WTC11 (cell line): ENCODE measurements around the gene TNFRSF13B. TPM values are rescaled to one million over a fixed set of nuclear protein-coding genes. Genes with fewer than 3 reads are reported as not detected.
A peak's percentile ranks its signal among the peaks of the same experiment; 100 is the strongest.

Experiments used
- ATAC-seq: fragments of 200-7000 bp; cut with Tn5 transposase; 2 replicates; pipeline ENCODE4 v1.10.0; 2021; ENCODE audit warnings: mild to moderate bottlenecking, moderate library complexity
- CTCF ChIA-PET: fragments of 300-600 bp; sonication (Branson Sonifier 250); formaldehyde crosslinking; loops from one replicate; lab custom pipeline; 2021; ENCODE audit warnings: antibody characterized with exemption; lab: Charles Lee
- POLR2A ChIA-PET: fragments of 350-600 bp; sonication (Branson Sonifier 250); formaldehyde crosslinking; loops from one replicate; lab custom pipeline; 2021; ENCODE audit warnings: antibody characterized with exemption; lab: Charles Lee
- DNase-seq: peaks from one replicate; pipeline ENCODE4 v3.0.0; 2021; ENCODE audit warnings: low spot score
- H3K27ac Mint-ChIP-seq: 2 replicates; pipeline ENCODE4 v1.8.0; 2021; ENCODE audit warnings: mixed read lengths
- H3K27me3 Mint-ChIP-seq: 2 replicates; pipeline ENCODE4 v1.8.0; 2021; ENCODE audit warnings: low read depth, mild to moderate bottlenecking, moderate library complexity, mixed read lengths
- H3K36me3 Mint-ChIP-seq: 2 replicates; pipeline ENCODE4 v1.8.0; 2021; ENCODE audit warnings: mixed read lengths
- H3K4me1 Mint-ChIP-seq: 2 replicates; pipeline ENCODE4 v1.8.0; 2022; ENCODE audit warnings: mixed read lengths
- H3K4me3 Mint-ChIP-seq: 2 replicates; pipeline ENCODE4 v1.8.0; 2021; ENCODE audit warnings: mild to moderate bottlenecking, moderate library complexity, mixed read lengths
- H3K9me3 Mint-ChIP-seq: 2 replicates; pipeline ENCODE4 v1.8.0; 2021; ENCODE audit warnings: mixed read lengths
- ATF3 ChIP-seq: sonication (generic); formaldehyde crosslinking; conservative IDR thresholded peaks from 2 replicates; pipeline ENCODE4 v1.8.1; 2022; ENCODE audit warnings: mild to moderate bottlenecking, missing genetic modification reagents
- ATF6 ChIP-seq: sonication (generic); formaldehyde crosslinking; IDR thresholded peaks from 2 replicates; pipeline ENCODE4 v1.8.1; 2023; ENCODE audit warnings: mild to moderate bottlenecking, missing genetic modification reagents
- CTCF ChIP-seq: fragments of 200-600 bp; IDR thresholded peaks from 2 replicates; pipeline ENCODE4 v1.8.0; 2022; ENCODE audit warnings: antibody characterized with exemption
- E2F1 ChIP-seq: sonication (generic); formaldehyde crosslinking; IDR thresholded peaks from 2 replicates; pipeline ENCODE4 v1.8.0; 2022; ENCODE audit warnings: mild to moderate bottlenecking, missing genetic modification reagents
- FOXJ3 ChIP-seq: sonication (generic); formaldehyde crosslinking; IDR thresholded peaks from 2 replicates; pipeline ENCODE4 v1.9.0; 2021; ENCODE audit warnings: missing genetic modification reagents, mild to moderate bottlenecking, borderline replicate concordance
- GABPB1 ChIP-seq: sonication (generic); formaldehyde crosslinking; IDR thresholded peaks from 2 replicates; pipeline ENCODE4 v1.8.1; 2023; ENCODE audit warnings: mild to moderate bottlenecking, missing genetic modification reagents
- GTF2I ChIP-seq: fragments of 250-450 bp; sonication (Bioruptor Pico); conservative IDR thresholded peaks from 2 replicates; pipeline ENCODE4 v1.4.0; 2021; ENCODE audit warnings: mild to moderate bottlenecking
- JAZF1 ChIP-seq: fragments of 250-450 bp; sonication (Bioruptor Pico); IDR thresholded peaks from 2 replicates; pipeline ENCODE4 v1.9.0; 2021; ENCODE audit warnings: moderate library complexity, mild to moderate bottlenecking, inconsistent platforms
- NFATC4 ChIP-seq: fragments of 250-450 bp; sonication (Bioruptor Pico); IDR thresholded peaks from 2 replicates; pipeline ENCODE4 v1.9.0; 2021; ENCODE audit warnings: mild to moderate bottlenecking
- NFE2L1 ChIP-seq: sonication (generic); formaldehyde crosslinking; IDR thresholded peaks from 2 replicates; pipeline ENCODE4 v1.8.1; 2023; ENCODE audit warnings: missing genetic modification reagents
- TP53 ChIP-seq: sonication (generic); formaldehyde crosslinking; IDR thresholded peaks from 2 replicates; pipeline ENCODE4 v1.8.1; 2023; ENCODE audit warnings: mild to moderate bottlenecking, missing genetic modification reagents
- ZMAT4 ChIP-seq: fragments of 250-450 bp; sonication (Bioruptor Pico); IDR thresholded peaks from 2 replicates; pipeline ENCODE4 v1.9.0; 2021; ENCODE audit warnings: mild to moderate bottlenecking
- ZNF263 ChIP-seq: sonication (generic); formaldehyde crosslinking; IDR thresholded peaks from 2 replicates; pipeline ENCODE4 v1.8.1; 2022; ENCODE audit warnings: low read depth, mild to moderate bottlenecking, moderate library complexity, missing genetic modification reagents
- total RNA-seq: library from RNA; stranded (reverse); gene quantifications from 3 replicates; pipeline ENCODE4 v1.2.3, GENCODE V29; 2021
- TF ChIP-seq, protein P1 (sequence below): fragments of 250-450 bp; sonication (Bioruptor Pico); IDR thresholded peaks from 2 replicates; pipeline ENCODE4 v1.8.0; 2021; ENCODE audit warnings: mild to moderate bottlenecking
- TF ChIP-seq, protein P2 (sequence below): sonication (generic); formaldehyde crosslinking; IDR thresholded peaks from 2 replicates; pipeline ENCODE4 v1.8.0; 2023; ENCODE audit warnings: mild to moderate bottlenecking, missing genetic modification reagents

TNFRSF13B gene
- total RNA-seq, 1 experiment from 2014 or later: not detected

DNA sequence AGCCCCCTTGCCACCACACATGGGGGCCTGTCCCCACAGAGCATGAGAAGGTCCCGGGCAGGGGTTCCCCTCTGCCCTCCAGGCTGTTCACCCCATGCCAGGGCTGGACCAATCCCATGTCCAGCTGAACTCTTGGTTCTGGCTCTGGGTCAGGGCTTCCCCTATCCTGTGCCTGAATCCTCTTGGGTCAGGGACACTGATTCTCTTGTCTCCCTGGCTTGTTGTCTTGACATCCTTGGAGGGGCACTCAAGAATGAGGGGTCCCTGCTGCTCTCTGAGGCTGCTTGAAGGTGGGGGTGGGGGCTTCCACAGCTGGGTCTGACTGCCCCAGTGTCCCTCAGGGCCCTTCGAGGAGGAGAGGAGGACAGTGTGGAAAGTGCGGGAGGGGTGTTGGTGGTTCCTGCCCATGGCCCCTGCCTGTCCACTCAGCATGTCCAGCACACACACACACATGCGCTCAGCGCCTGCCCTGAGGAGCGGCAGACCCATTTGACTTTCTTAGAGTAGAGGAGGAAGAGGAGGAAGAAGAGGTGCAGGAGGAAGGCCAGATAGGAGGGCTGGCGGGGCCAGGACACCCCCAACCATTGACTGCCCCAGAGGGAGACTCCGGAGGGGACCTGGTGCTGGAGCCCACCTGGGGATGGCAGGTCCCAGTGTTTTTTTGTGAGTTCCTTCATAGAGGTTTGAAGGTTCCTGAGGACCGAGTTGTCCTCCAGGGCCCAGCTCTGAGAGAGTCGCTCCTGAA is 47.0 kb downstream of the TNFRSF13B start:
- no peak for TF ChIP-seq FOXJ3 (CRISPR knock-in tag)
- TF ChIP-seq ATF3 (CRISPR knock-in tag): no peak
- TF ChIP-seq ZMAT4 (CRISPR knock-in tag): no peak
- no peak for TF ChIP-seq ATF6 (CRISPR knock-in tag)
- no peak for TF ChIP-seq NFATC4
- TF ChIP-seq NFE2L1 (CRISPR knock-in tag): no peak
- no peak for TF ChIP-seq ZNF263 (CRISPR knock-in tag)
- no peak for TF ChIP-seq CTCF
- no peak for TF ChIP-seq E2F1
- TF ChIP-seq, protein P1, sequence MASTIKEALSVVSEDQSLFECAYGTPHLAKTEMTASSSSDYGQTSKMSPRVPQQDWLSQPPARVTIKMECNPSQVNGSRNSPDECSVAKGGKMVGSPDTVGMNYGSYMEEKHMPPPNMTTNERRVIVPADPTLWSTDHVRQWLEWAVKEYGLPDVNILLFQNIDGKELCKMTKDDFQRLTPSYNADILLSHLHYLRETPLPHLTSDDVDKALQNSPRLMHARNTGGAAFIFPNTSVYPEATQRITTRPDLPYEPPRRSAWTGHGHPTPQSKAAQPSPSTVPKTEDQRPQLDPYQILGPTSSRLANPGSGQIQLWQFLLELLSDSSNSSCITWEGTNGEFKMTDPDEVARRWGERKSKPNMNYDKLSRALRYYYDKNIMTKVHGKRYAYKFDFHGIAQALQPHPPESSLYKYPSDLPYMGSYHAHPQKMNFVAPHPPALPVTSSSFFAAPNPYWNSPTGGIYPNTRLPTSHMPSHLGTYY (CRISPR knock-in tag): no peak
- TF ChIP-seq TP53 (CRISPR knock-in tag): no peak
- no peak for TF ChIP-seq GABPB1 (CRISPR knock-in tag)
- DNase-seq (peak; percentile 3), ATAC-seq (no peak)
- no peak overlapping the region for H3K4me3 Mint-ChIP-seq
- H3K9me3 Mint-ChIP-seq: no peaks in the 10 kb centered on the region
- peaks cover 2% of the 10 kb centered on the region; the same call in 1 of the 2 replicates for H3K4me1 Mint-ChIP-seq
- H3K36me3 Mint-ChIP-seq: no peaks in the 10 kb centered on the region
- POLR2A ChIA-PET: no interaction called here
- H3K27ac Mint-ChIP-seq: no peak overlapping the region
- H3K27me3 Mint-ChIP-seq: no peaks in the 10 kb centered on the region
- CTCF ChIA-PET: no interaction called here

DNA sequence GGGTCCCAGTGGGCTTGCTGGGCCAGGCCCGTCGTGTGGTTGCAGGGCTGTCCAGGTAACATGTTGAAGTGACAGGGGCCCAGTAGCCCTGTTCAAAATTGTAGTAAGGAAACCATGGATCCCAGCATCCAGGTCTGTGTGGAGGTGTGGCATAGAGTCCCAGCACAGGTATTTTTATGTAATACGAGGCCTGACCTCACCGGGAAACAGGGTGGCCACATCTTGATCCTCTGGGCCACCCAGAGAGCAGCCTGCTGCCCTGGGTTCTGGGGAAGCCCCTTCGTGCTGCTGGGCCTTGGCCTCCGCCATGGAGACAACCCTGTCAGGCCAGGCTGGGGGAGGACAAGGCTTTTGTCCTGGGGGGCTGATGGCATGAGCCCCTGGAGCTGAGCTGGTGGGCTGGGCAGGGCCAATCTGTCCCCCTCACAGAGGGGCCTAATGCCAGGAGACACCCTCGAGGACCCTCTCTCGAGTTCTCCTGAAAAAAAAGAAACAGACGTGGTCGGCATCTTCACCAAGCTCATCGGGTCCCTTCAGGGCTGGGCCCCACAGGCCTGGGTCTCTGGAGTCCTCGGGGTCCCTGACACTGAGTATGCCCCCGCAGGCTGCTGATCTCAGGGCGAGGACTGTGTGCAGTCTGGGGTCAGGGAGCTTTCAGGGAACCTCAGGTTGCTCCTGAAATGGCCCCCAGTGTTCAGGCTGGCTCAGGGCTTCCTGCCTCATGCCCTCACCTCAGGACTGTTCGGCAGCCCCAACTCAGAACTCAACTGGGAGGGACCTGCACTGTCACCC is 47.8 kb downstream of the TNFRSF13B start:
- H3K4me1 Mint-ChIP-seq: peaks cover 3% of the 10 kb centered on the region; the same call in 1 of the 2 replicates
- DNase-seq: peak; percentile 5
- POLR2A ChIA-PET: no interaction called here

More for the DNA sequence above, 47.8 kb downstream of the TNFRSF13B start:
- H3K4me3 Mint-ChIP-seq: no peak overlapping the region
- H3K27me3 Mint-ChIP-seq: no peaks in the 10 kb centered on the region
- TF ChIP-seq JAZF1 (CRISPR knock-in tag) (no peak), GTF2I (CRISPR knock-in tag) (no peak)
- TF ChIP-seq, protein P1 (CRISPR knock-in tag): no peak
- TF ChIP-seq, protein P2, sequence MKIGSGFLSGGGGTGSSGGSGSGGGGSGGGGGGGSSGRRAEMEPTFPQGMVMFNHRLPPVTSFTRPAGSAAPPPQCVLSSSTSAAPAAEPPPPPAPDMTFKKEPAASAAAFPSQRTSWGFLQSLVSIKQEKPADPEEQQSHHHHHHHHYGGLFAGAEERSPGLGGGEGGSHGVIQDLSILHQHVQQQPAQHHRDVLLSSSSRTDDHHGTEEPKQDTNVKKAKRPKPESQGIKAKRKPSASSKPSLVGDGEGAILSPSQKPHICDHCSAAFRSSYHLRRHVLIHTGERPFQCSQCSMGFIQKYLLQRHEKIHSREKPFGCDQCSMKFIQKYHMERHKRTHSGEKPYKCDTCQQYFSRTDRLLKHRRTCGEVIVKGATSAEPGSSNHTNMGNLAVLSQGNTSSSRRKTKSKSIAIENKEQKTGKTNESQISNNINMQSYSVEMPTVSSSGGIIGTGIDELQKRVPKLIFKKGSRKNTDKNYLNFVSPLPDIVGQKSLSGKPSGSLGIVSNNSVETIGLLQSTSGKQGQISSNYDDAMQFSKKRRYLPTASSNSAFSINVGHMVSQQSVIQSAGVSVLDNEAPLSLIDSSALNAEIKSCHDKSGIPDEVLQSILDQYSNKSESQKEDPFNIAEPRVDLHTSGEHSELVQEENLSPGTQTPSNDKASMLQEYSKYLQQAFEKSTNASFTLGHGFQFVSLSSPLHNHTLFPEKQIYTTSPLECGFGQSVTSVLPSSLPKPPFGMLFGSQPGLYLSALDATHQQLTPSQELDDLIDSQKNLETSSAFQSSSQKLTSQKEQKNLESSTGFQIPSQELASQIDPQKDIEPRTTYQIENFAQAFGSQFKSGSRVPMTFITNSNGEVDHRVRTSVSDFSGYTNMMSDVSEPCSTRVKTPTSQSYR (CRISPR knock-in tag): no peak
- CTCF ChIA-PET: no interaction called here
- no peaks in the 10 kb centered on the region for H3K36me3 Mint-ChIP-seq
- no peak for ATAC-seq
- no peaks in the 10 kb centered on the region for H3K9me3 Mint-ChIP-seq
- no peak overlapping the region for H3K27ac Mint-ChIP-seq
